HepG2 (cell line): ENCODE data around the gene USP36. TPM values are rescaled to one million over a fixed set of nuclear protein-coding genes. Genes with fewer than 3 reads are reported as not detected.

Experiments used
- CENPX ChIP-seq: sonication (generic); formaldehyde crosslinking; IDR thresholded peaks from 2 replicates; pipeline ENCODE4 v1.9.0; 2021; ENCODE audit warnings: mild to moderate bottlenecking, missing genetic modification reagents, moderate library complexity
- ERF ChIP-seq: IDR thresholded peaks from 2 replicates; pipeline ENCODE4 v1.6.1; 2018; ENCODE audit warnings: missing biosample characterization, missing genetic modification reagents
- MAFK ChIP-seq, 2 experiments: IDR thresholded peaks in 1 of 2; conservative IDR thresholded peaks in 1 of 2; 2 replicates each; pipeline ENCODE4 v1.6.1; 2011; ENCODE audit warnings: improper control_type of control experiment in 2 of 2, low read length in 2 of 2
- PCBP1 ChIP-seq: fragments of 200-400 bp; formaldehyde crosslinking; IDR thresholded peaks from 2 replicates; pipeline ENCODE4 v1.6.1; 2017; ENCODE audit warnings: mild to moderate bottlenecking, low read depth, low read length, borderline replicate concordance
- RNF2 ChIP-seq: fragments of 450-650 bp; conservative IDR thresholded peaks from 2 replicates; pipeline ENCODE4 v1.6.1; 2016; ENCODE audit warnings: low read depth
- ZNF10 ChIP-seq: sonication (generic); formaldehyde crosslinking; IDR thresholded peaks from 2 replicates; pipeline ENCODE4 v1.4.0; 2020; ENCODE audit warnings: mild to moderate bottlenecking, low read depth, missing genetic modification reagents, borderline replicate concordance
- ZNF318 ChIP-seq: sonication (generic); formaldehyde crosslinking; IDR thresholded peaks from 2 replicates; pipeline ENCODE4 v1.4.0; 2020; ENCODE audit warnings: mild to moderate bottlenecking, missing genetic modification reagents
- polyA plus RNA-seq, 8 experiments: library from polyadenylated mRNA; depleted of rRNA in 3 of 8; stranded (reverse) in 7 of 8; unstranded in 1 of 8; fragments of >200 nt; fragmentation: Illumina TruSeq in 4 of 8; extraction: Trizol in 4 of 8; gene quantifications; 2 replicates each; pipeline versions ENCODE4 v1.2.1 to v1.2.3, GENCODE V29; 2011 to 2016; ENCODE audit warnings: low read depth in 4 of 8, missing spikeins in 1 of 8, mixed read lengths in 1 of 8; ENCODE audit not compliant: insufficient read depth in 1 of 8
- total RNA-seq, 5 experiments: library from RNA; depleted of rRNA; stranded (reverse); fragments of >200 nt; fragmentation: Illumina TruSeq; extraction: Trizol; gene quantifications; 2 replicates each; pipeline ENCODE4 v1.2.3, GENCODE V29; 2016; ENCODE audit warnings: low read depth in 1 of 5

Gene USP36
- total and polyA plus RNA-seq, 2 of the 13 experiments (the other 11 are each of a cell fraction or from before 2014, with no cell fraction given): 29.6 to 45.9 TPM

GRCh38 chr17:78797691-78798585, 42.7 kb downstream of the USP36 start (continued):
- TF ChIP-seq ZNF318 (CRISPR knock-in tag): 0 out of 2 replicates have a peak, but pooled peaks have one; percentile 23
- TF ChIP-seq RNF2: no peak
- no peak for TF ChIP-seq PCBP1
- TF ChIP-seq MAFK (conservative IDR thresholded peaks at IDR 0.05 in 1 of 2, IDR thresholded peaks at IDR 0.05 in 1 of 2; ENCODE audit: low read length in 2 of 2): no peak
- TF ChIP-seq ERF (CRISPR knock-in tag): no peak
- no peak for TF ChIP-seq CENPX
- no peak for TF ChIP-seq ZNF10
